H9 (cell line): ENCODE measurements around the gene ZNF584. TPM values are rescaled to one million over a fixed set of nuclear protein-coding genes. Genes with fewer than 3 reads are reported as not detected.
A peak's percentile ranks its signal among the peaks of the same experiment; 100 is the strongest.

Experiments
- DNase-seq: peaks from one replicate; pipeline ENCODE4 v3.0.0-alpha.2; 2017
- H2AFZ ChIP-seq: one replicate; pipeline ENCODE4 v1.6.1; 2013; ENCODE audit warnings: mild to moderate bottlenecking, low read length, control low read depth, moderate library complexity
- H2AK5ac ChIP-seq: 2 replicates; pipeline ENCODE4 v1.6.1; 2013; ENCODE audit warnings: low read length, control low read depth, mixed read lengths; ENCODE audit not compliant: insufficient read length
- H2BK120ac ChIP-seq: one replicate; pipeline ENCODE4 v1.6.1; 2013; ENCODE audit warnings: low read depth, mild to moderate bottlenecking, low read length, control low read depth, inconsistent platforms; ENCODE audit not compliant: poor library complexity, severe bottlenecking
- H2BK12ac ChIP-seq: 2 replicates; pipeline ENCODE4 v1.6.1; 2013; ENCODE audit warnings: low read length, control low read depth, mixed read lengths, low read depth; ENCODE audit not compliant: insufficient read length
- H2BK15ac ChIP-seq: 2 replicates; pipeline ENCODE4 v1.6.1; 2013; ENCODE audit warnings: low read depth, low read length, control low read depth
- H2BK20ac ChIP-seq: one replicate; pipeline ENCODE4 v1.6.1; 2013; ENCODE audit warnings: low read depth, mild to moderate bottlenecking, low read length, control low read depth, inconsistent platforms; ENCODE audit not compliant: poor library complexity, severe bottlenecking
- H2BK5ac ChIP-seq: 2 replicates; pipeline ENCODE4 v1.6.1; 2013; ENCODE audit warnings: low read length, control low read depth, mixed read lengths; ENCODE audit not compliant: insufficient read length
- H3K14ac ChIP-seq: 2 replicates; pipeline ENCODE4 v1.6.1; 2013; ENCODE audit warnings: low read length, control low read depth; ENCODE audit not compliant: insufficient read depth
- H3K18ac ChIP-seq: 2 replicates; pipeline ENCODE4 v1.6.1; 2013; ENCODE audit warnings: low read depth, mild to moderate bottlenecking, mixed read lengths, low read length, control low read depth; ENCODE audit not compliant: insufficient read length
- H3K23ac ChIP-seq: 2 replicates; pipeline ENCODE4 v1.6.1; 2013; ENCODE audit warnings: low read length, control low read depth, mixed read lengths, low read depth; ENCODE audit not compliant: insufficient read length
- H3K23me2 ChIP-seq: 2 replicates; pipeline ENCODE4 v1.6.1; 2013; ENCODE audit warnings: low read depth, mild to moderate bottlenecking, mixed read lengths, low read length, control low read depth; ENCODE audit not compliant: insufficient read length, poor library complexity, severe bottlenecking
- H3K27ac ChIP-seq: 2 replicates; pipeline ENCODE4 v1.5.1; 2013; ENCODE audit warnings: low read length, control low read depth, mixed read lengths, low read depth; ENCODE audit not compliant: insufficient read length
- H3K27me3 ChIP-seq: 2 replicates; pipeline ENCODE4 v1.6.1; 2013; ENCODE audit warnings: low read length, control low read depth, inconsistent platforms; ENCODE audit not compliant: insufficient read depth
- H3K4ac ChIP-seq: 2 replicates; pipeline ENCODE4 v1.6.1; 2013; ENCODE audit warnings: low read depth, mild to moderate bottlenecking, control low read depth, inconsistent platforms, low read length, moderate library complexity
- H3K4me1 ChIP-seq: 2 replicates; pipeline ENCODE4 v1.6.1; 2013; ENCODE audit warnings: low read length, control low read depth, inconsistent platforms; ENCODE audit not compliant: insufficient read depth
- H3K4me2 ChIP-seq: 2 replicates; pipeline ENCODE4 v1.6.1; 2013; ENCODE audit warnings: low read length, control low read depth, mixed read lengths; ENCODE audit not compliant: insufficient read length, insufficient read depth
- H3K56ac ChIP-seq: 2 replicates; pipeline ENCODE4 v1.6.1; 2013; ENCODE audit warnings: low read depth, mild to moderate bottlenecking, mixed read lengths, low read length, control low read depth; ENCODE audit not compliant: insufficient read length
- H3K79me1 ChIP-seq: 2 replicates; pipeline ENCODE4 v1.6.1; 2013; ENCODE audit warnings: low read depth, mild to moderate bottlenecking, moderate library complexity, low read length, control low read depth, inconsistent platforms; ENCODE audit not compliant: insufficient read depth, poor library complexity, severe bottlenecking
- H3K79me2 ChIP-seq: 2 replicates; pipeline ENCODE4 v1.6.1; 2013; ENCODE audit warnings: low read length, control low read depth, inconsistent platforms; ENCODE audit not compliant: insufficient read depth
- H3K9ac ChIP-seq: 2 replicates; pipeline ENCODE4 v1.6.1; 2013; ENCODE audit warnings: low read length, control low read depth, mixed read lengths; ENCODE audit not compliant: insufficient read length; ENCODE audit errors: extremely low read depth
- H3K9me3 ChIP-seq: one replicate; pipeline ENCODE4 v1.6.1; 2013; ENCODE audit warnings: low read depth, low read length, inconsistent platforms; ENCODE audit not compliant: control insufficient read depth
- H3T11ph ChIP-seq: one replicate; pipeline ENCODE4 v1.6.1; 2013; ENCODE audit warnings: mild to moderate bottlenecking, low read length, control low read depth, inconsistent platforms
- H4K20me1 ChIP-seq: one replicate; pipeline ENCODE4 v1.6.1; 2013; ENCODE audit not compliant: control insufficient read depth, insufficient read length, insufficient read depth
- H4K5ac ChIP-seq: 2 replicates; pipeline ENCODE4 v1.6.1; 2013; ENCODE audit warnings: low read depth, mild to moderate bottlenecking, mixed read lengths, low read length, control low read depth; ENCODE audit not compliant: insufficient read length
- H4K8ac ChIP-seq: replicated peaks from 2 replicates; pipeline ENCODE4 v1.6.1; 2013; ENCODE audit warnings: low read length, control low read depth, mixed read lengths, low read depth; ENCODE audit not compliant: insufficient read length
- H4K91ac ChIP-seq: 2 replicates; pipeline ENCODE4 v1.6.1; 2013; ENCODE audit warnings: low read depth, mild to moderate bottlenecking, moderate library complexity, mixed read lengths, low read length, control low read depth; ENCODE audit not compliant: insufficient read length
- H3K27ac Mint-ChIP-seq, 3 experiments: 2 replicates in 2 of 3; 3 replicates in 1 of 3; pipeline ENCODE4 v1.8.0; 2020 to 2021; ENCODE audit warnings: mixed read lengths in 3 of 3, mild to moderate bottlenecking in 1 of 3, moderate library complexity in 1 of 3
- H3K27me3 Mint-ChIP-seq: 2 replicates; pipeline ENCODE4 v1.8.0; 2021; ENCODE audit warnings: low read depth, mild to moderate bottlenecking, moderate library complexity, mixed read lengths
- H3K36me3 Mint-ChIP-seq, 3 experiments: 2 replicates in 2 of 3; 3 replicates in 1 of 3; pipeline ENCODE4 v1.8.0; 2020 to 2021; ENCODE audit warnings: low read depth in 3 of 3, mixed read lengths in 3 of 3; ENCODE audit not compliant: insufficient read depth in 1 of 3
- H3K4me1 Mint-ChIP-seq, 2 experiments: 2 replicates each; pipeline ENCODE4 v1.8.0; 2020; ENCODE audit warnings: mixed read lengths in 2 of 2
- H3K4me3 Mint-ChIP-seq, 2 experiments: 2 replicates in 1 of 2; 3 replicates in 1 of 2; pipeline ENCODE4 v1.8.0; 2020 to 2021; ENCODE audit warnings: mild to moderate bottlenecking in 2 of 2, mixed read lengths in 2 of 2, moderate library complexity in 1 of 2
- H3K9me3 Mint-ChIP-seq, 2 experiments: 2 replicates in 1 of 2; 3 replicates in 1 of 2; pipeline ENCODE4 v1.8.0; 2020; ENCODE audit warnings: mild to moderate bottlenecking in 2 of 2, mixed read lengths in 2 of 2, moderate library complexity in 1 of 2
- WGBS: extraction: QIAGEN DNeasy Blood & Tissue Kit; methylation state at CpG from one replicate; pipeline ENCODE4 v1.1.7; 2013; ENCODE audit warnings: missing lambda C conversion rate, low lambda C conversion rate, mixed read lengths; ENCODE audit not compliant: insufficient read length; ENCODE audit errors: extremely low coverage; 5-methylcytosine and 5-hydroxymethylcytosine counted together
- total RNA-seq: library from RNA; stranded (reverse); gene quantifications from 2 replicates; pipeline ENCODE4 v1.2.1, GENCODE V29; 2021
- TF ChIP-seq, protein P1 (sequence below): fragments of 200-600 bp; sonication (generic); conservative IDR thresholded peaks from 3 replicates; pipeline ENCODE4 v1.8.0; 2021; ENCODE audit warnings: antibody characterized with exemption, mild to moderate bottlenecking

The ZNF584 gene
- total RNA-seq, 1 experiment from 2014 or later: 7.4 TPM

DNA sequence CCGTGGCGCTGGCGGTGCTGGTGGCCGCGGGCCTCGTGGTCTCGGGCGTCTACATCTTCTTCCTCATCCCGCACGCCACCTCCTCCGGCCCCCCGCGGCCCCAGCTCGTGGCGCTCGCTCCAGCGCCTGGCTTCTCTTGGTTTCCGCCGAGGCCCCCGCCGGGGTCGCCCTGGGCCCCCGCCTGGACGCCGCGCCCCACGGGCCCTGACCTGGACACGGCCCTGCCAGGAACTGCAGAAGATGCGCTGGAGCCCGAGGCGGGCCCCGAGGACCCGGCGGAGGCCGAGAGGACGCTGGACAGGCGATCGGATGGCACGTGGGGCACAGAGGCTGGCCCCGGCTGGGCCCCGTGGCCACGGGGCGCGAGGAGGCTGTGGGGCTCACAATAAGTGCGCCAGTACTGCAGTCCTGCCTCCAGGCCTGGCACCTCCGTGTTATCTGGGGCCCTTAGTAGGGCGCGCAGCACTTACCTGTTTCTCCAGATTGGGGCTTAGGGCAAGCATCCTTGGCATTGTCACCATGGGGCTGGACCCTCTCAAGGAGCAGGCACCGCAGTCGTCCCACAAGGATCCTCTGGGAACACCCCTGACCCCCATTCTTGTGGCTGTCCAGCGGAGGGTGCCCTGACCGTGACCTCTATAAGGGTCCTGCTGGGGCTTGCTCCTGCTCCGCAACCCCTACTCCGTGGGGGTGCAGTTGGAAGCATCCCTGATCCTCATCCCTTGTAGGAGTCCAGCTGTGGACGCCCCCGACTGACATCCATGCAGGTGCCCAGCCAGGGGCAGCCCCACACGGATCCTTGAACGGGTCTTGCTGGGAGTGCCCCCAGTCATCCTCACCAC is 11.5 kb upstream of the ZNF584 start:
- H3K27ac ChIP-seq: no peak overlapping the region
- H3K4me1 ChIP-seq: no peaks in the 10 kb centered on the region
- no peak overlapping the region for H2BK20ac ChIP-seq
- H3K27me3 ChIP-seq: no peaks in the 10 kb centered on the region; the same call in 1 of the 2 replicates
- no peak overlapping the region for H3K18ac ChIP-seq
- H4K91ac ChIP-seq: no peak overlapping the region
- H4K8ac ChIP-seq: no peak overlapping the region
- no peak overlapping the region for H3T11ph ChIP-seq
- no peak overlapping the region for H2BK5ac ChIP-seq
- no peak overlapping the region for H2AFZ ChIP-seq
- H3K4me2 ChIP-seq: no peak overlapping the region
- no peak overlapping the region for H3K9ac ChIP-seq
- H2BK120ac ChIP-seq: no peak overlapping the region
- Mint-ChIP-seq H3K27me3 (peaks cover 14% of the 10 kb centered on the region), H3K4me3 (peak overlapping the region in 1 of 2 experiments; percentile 24; a peak in 1 of 5 replicates), H3K4me1 (peaks cover 10 to 16% of the 10 kb centered on the region in 2 experiments), H3K9me3 (no peaks in the 10 kb centered on the region), H3K36me3 (peaks cover 26 to 32% (median 27%) of the 10 kb centered on the region in 3 experiments; a peak in 6 of 7 replicates), H3K27ac (no peak overlapping the region)
- H3K79me1 ChIP-seq: peaks cover 3% of the 10 kb centered on the region
- WGBS: no CpG with 5 or more reads among the region's 58 CpGs
- no peak overlapping the region for H2BK12ac ChIP-seq
- no peak overlapping the region for H3K4ac ChIP-seq
- no peaks in the 10 kb centered on the region for H3K79me2 ChIP-seq
- no peak for DNase-seq
- H3K23me2 ChIP-seq: peaks cover 13% of the 10 kb centered on the region
- no peak overlapping the region for H3K23ac ChIP-seq
- H2BK15ac ChIP-seq: no peak overlapping the region
- H4K5ac ChIP-seq: no peak overlapping the region
- H3K56ac ChIP-seq: no peak overlapping the region
- no peaks in the 10 kb centered on the region for H3K9me3 ChIP-seq
- peaks cover 5% of the 10 kb centered on the region for H4K20me1 ChIP-seq
- TF ChIP-seq, protein P1, sequence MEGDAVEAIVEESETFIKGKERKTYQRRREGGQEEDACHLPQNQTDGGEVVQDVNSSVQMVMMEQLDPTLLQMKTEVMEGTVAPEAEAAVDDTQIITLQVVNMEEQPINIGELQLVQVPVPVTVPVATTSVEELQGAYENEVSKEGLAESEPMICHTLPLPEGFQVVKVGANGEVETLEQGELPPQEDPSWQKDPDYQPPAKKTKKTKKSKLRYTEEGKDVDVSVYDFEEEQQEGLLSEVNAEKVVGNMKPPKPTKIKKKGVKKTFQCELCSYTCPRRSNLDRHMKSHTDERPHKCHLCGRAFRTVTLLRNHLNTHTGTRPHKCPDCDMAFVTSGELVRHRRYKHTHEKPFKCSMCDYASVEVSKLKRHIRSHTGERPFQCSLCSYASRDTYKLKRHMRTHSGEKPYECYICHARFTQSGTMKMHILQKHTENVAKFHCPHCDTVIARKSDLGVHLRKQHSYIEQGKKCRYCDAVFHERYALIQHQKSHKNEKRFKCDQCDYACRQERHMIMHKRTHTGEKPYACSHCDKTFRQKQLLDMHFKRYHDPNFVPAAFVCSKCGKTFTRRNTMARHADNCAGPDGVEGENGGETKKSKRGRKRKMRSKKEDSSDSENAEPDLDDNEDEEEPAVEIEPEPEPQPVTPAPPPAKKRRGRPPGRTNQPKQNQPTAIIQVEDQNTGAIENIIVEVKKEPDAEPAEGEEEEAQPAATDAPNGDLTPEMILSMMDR: no peak
- H2AK5ac ChIP-seq: no peak overlapping the region
- H3K14ac ChIP-seq: no peak overlapping the region
